Hematopoietic multipotent progenitor cell treated with erythropoietin and hydrocortisone succinate and interleukin-3 and kit ligand, for 8 days (in vitro differentiated cells): Measurements from ENCODE around the gene DNAJC7.
"Not testable (repeated sequence)": the region's sequence is repeated elsewhere in the genome, so short reads cannot be mapped to it uniquely, and the experiment has no call there.

ENCODE experiments used
- DNase-seq: peaks from one replicate; pipeline ENCODE4 v3.0.0-alpha.2; 2015

The DNAJC7 gene

GRCh38 chr17:42040818-42041217, 23.6 kb upstream of the DNAJC7 start:
- DNase-seq: no peak

- no peak for DNase-seq
Measured at GRCh38 chr17:42039794-42040763, 22.8 kb upstream of the DNAJC7 start.

- no peak for DNase-seq
Measured at GRCh38 chr17:42038221-42038973, 21.2 kb upstream of the DNAJC7 start.

GRCh38 chr17:42034059-42034458, 16.8 kb upstream of the DNAJC7 start:
- no peak for DNase-seq

GRCh38 chr17:42031584-42031983, 14.3 kb upstream of the DNAJC7 start:
- DNase-seq: no peak

- no peak for DNase-seq
Measured at GRCh38 chr17:42028791-42029127, 11.5 kb upstream of the DNAJC7 start.

- no peak for DNase-seq
Measured at GRCh38 chr17:42027961-42028790, 10.9 kb upstream of the DNAJC7 start.

- no peak for DNase-seq
Measured at GRCh38 chr17:42027590-42027889, 10.3 kb upstream of the DNAJC7 start.

- DNase-seq: no peak
Measured at GRCh38 chr17:42026857-42027589, 9.8 kb upstream of the DNAJC7 start.

- peak; percentile 65 for DNase-seq
Measured at GRCh38 chr17:42025936-42026335, 8.7 kb upstream of the DNAJC7 start.

- DNase-seq: no peak
Measured at GRCh38 chr17:42025191-42025579, 7.9 kb upstream of the DNAJC7 start.

GRCh38 chr17:42023524-42024349, 6.5 kb upstream of the DNAJC7 start:
- DNase-seq: no peak

- not testable (repeated sequence) for DNase-seq
Measured at GRCh38 chr17:42020845-42021244, 3.6 kb upstream of the DNAJC7 start.

GRCh38 chr17:42019509-42020404, 2.5 kb upstream of the DNAJC7 start, which contains the start of gene NKIRAS2:
Gene NKIRAS2, plus strand, starts transcription at chr17:42020090. Its CDS starts 1,488 bp downstream, at chr17:42021578.
- DNase-seq: peak; percentile 89

GRCh38 chr17:42018988-42019387, 1.7 kb upstream of the DNAJC7 start:
- DNase-seq: no peak

- peak; percentile 72 for DNase-seq
Measured at GRCh38 chr17:42018339-42018738, 1.1 kb upstream of the DNAJC7 start.

- DNase-seq: peak; percentile 67
Measured at GRCh38 chr17:42017866-42018200, 594 bp upstream of the DNAJC7 start.

GRCh38 chr17:42016411-42016831, 818 bp downstream of the DNAJC7 start:
- DNase-seq: peak; percentile 49

GRCh38 chr17:42013740-42014139, 3.5 kb downstream of the DNAJC7 start:
- not testable (repeated sequence) for DNase-seq

- DNase-seq: not testable (repeated sequence)
Measured at GRCh38 chr17:42012363-42012762, 4.9 kb downstream of the DNAJC7 start.
